DND-41 (cell line): ENCODE measurements around the gene ALKAL2.

Source experiments
- ATAC-seq: fragments of 200-7000 bp; cut with Tn5 transposase; 3 replicates; pipeline ENCODE4 v1.9.1; 2021; ENCODE audit warnings: low read depth; ENCODE audit not compliant: insufficient read depth
- DNase-seq: peaks from one replicate; pipeline ENCODE4 v3.0.0-alpha.2; 2020
- H2AFZ ChIP-seq: 2 replicates; pipeline ENCODE4 v1.6.0; 2012; ENCODE audit warnings: low read depth, low read length
- H3K27ac ChIP-seq: 2 replicates; pipeline ENCODE4 v1.5.1; 2012; ENCODE audit warnings: low read length, inconsistent platforms
- H3K27me3 ChIP-seq: fragments of 200-600 bp; sonication (generic); 2 replicates; pipeline ENCODE4 v1.6.0; 2012; ENCODE audit warnings: low read length, mild to moderate bottlenecking, inconsistent platforms; ENCODE audit not compliant: insufficient read depth, poor library complexity
- H3K36me3 ChIP-seq: 2 replicates; pipeline ENCODE4 v1.5.1; 2012; ENCODE audit warnings: low read length, inconsistent platforms; ENCODE audit not compliant: insufficient read depth
- H3K4me1 ChIP-seq: 2 replicates; pipeline ENCODE4 v1.5.1; 2012; ENCODE audit warnings: mild to moderate bottlenecking, low read length; ENCODE audit not compliant: insufficient read depth
- H3K4me2 ChIP-seq: 2 replicates; pipeline ENCODE4 v1.6.0; 2012; ENCODE audit warnings: mild to moderate bottlenecking, moderate library complexity, low read length, inconsistent platforms; ENCODE audit not compliant: insufficient read depth
- H3K4me3 ChIP-seq, 2 experiments: fragments of 200-600 bp in 1 of 2; shearing (Covaris generic) in 1 of 2; 2 replicates each; pipeline ENCODE4 v1.5.1; 2012 to 2016; ENCODE audit warnings: inconsistent platforms in 2 of 2, low read length in 2 of 2, mild to moderate bottlenecking in 2 of 2, low read depth in 1 of 2, moderate library complexity in 1 of 2
- H3K79me2 ChIP-seq: 2 replicates; pipeline ENCODE4 v1.6.0; 2012; ENCODE audit warnings: low read length, inconsistent platforms; ENCODE audit not compliant: insufficient read depth
- H3K9ac ChIP-seq: 2 replicates; pipeline ENCODE4 v1.6.0; 2012; ENCODE audit warnings: low read depth, mild to moderate bottlenecking, inconsistent platforms, low read length, moderate library complexity
- H3K9me3 ChIP-seq: 2 replicates; pipeline ENCODE4 v1.5.1; 2012; ENCODE audit warnings: low read length, moderate library complexity, mild to moderate bottlenecking, inconsistent platforms; ENCODE audit not compliant: insufficient read depth, severe bottlenecking
- H4K20me1 ChIP-seq: 2 replicates; pipeline ENCODE4 v1.6.0; 2012; ENCODE audit warnings: low read length; ENCODE audit not compliant: insufficient read depth
- EZH2 ChIP-seq: IDR thresholded peaks from 3 replicates; pipeline ENCODE4 v1.6.1; 2012; ENCODE audit warnings: borderline replicate concordance, low read depth, mild to moderate bottlenecking, moderate library complexity, low read length, inconsistent platforms; ENCODE audit not compliant: severe bottlenecking
- TF ChIP-seq, protein P1 (sequence below): IDR thresholded peaks from 2 replicates; pipeline ENCODE4 v1.5.1; 2012; ENCODE audit warnings: borderline replicate concordance, low read length, moderate library complexity, mild to moderate bottlenecking; ENCODE audit not compliant: poor library complexity, severe bottlenecking; ENCODE audit errors: extremely low read depth

The ALKAL2 gene

DNA sequence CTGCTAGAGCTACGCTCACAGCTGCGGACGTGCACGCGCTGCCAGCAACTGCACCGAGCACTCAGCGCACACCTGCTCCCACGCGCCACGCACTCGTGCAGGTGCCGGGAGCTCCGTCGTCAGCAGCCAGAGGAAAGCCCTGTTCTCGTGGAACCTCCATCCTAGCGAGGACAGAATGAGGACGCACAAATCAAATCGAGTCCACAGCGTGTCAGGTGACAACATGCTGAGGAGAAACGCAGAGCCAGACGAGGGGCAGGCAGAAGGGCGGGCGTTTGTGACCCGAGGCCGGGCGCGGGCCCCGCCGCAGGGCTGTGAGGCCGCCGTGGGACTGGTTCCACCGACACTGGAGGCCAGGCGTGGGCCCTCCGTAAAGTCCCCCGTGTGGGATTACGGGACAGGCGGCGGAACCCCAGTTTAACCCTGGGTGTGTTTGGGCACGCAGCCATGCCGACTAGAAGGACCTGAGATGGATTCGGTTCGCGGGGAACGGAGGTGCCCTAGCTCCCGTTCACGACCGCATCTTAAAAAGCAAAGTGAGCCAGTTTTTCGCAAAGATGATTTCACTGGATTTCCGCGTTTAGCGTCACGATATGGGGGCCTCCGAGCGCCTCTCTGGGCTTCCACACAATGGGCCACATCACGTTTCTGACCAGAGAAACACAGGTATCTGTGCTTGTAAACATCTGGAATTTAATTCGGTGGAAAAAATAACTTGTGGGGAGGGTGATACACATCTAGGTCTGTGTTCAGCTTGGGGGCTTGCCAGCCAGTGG is 26.9 kb upstream of the ALKAL2 start:
- TF ChIP-seq EZH2 = no peak
- TF ChIP-seq, protein P1, sequence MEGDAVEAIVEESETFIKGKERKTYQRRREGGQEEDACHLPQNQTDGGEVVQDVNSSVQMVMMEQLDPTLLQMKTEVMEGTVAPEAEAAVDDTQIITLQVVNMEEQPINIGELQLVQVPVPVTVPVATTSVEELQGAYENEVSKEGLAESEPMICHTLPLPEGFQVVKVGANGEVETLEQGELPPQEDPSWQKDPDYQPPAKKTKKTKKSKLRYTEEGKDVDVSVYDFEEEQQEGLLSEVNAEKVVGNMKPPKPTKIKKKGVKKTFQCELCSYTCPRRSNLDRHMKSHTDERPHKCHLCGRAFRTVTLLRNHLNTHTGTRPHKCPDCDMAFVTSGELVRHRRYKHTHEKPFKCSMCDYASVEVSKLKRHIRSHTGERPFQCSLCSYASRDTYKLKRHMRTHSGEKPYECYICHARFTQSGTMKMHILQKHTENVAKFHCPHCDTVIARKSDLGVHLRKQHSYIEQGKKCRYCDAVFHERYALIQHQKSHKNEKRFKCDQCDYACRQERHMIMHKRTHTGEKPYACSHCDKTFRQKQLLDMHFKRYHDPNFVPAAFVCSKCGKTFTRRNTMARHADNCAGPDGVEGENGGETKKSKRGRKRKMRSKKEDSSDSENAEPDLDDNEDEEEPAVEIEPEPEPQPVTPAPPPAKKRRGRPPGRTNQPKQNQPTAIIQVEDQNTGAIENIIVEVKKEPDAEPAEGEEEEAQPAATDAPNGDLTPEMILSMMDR = no peak
- Histone ChIP-seq H3K36me3 (no peaks in the 10 kb centered on the region), H3K79me2 (no peaks in the 10 kb centered on the region), H2AFZ (no peak overlapping the region), H3K4me3 (no peak overlapping the region), H4K20me1 (no peaks in the 10 kb centered on the region), H3K4me1 (no peaks in the 10 kb centered on the region), H3K9ac (no peak overlapping the region), H3K4me2 (no peak overlapping the region), H3K9me3 (no peaks in the 10 kb centered on the region), H3K27me3 (no peaks in the 10 kb centered on the region), H3K27ac (no peak overlapping the region)
- ATAC-seq (no peak), DNase-seq (no peak)

DNA sequence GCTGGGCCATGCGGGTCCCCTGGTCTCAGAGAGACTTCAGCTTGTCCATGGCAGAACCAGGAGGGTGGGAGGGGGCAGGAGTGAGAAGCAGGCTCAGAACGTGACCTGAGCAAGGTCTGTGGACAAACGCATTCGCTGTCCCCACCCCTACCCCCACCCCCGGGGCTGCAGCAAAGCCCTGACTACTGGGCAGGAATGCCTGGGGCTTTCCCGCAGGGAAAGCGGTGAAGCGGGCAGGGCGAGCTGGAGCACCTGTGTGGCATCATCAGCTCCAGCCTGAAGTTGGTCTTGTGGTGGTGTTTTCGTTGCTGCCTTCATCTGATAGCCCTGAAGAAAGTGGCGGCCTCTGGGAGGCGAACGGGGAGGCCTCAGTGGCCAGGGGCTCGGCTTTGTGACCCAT is 26.1 kb upstream of the ALKAL2 start:
- Histone ChIP-seq H3K27ac (no peak overlapping the region), H2AFZ (no peak overlapping the region), H3K4me1 (no peaks in the 10 kb centered on the region), H3K79me2 (no peaks in the 10 kb centered on the region), H3K36me3 (no peaks in the 10 kb centered on the region), H3K4me2 (no peak overlapping the region), H3K9ac (no peak overlapping the region), H3K4me3 (no peak overlapping the region), H3K27me3 (no peaks in the 10 kb centered on the region), H3K9me3 (no peaks in the 10 kb centered on the region), H4K20me1 (no peaks in the 10 kb centered on the region)
- DNase-seq (no peak), ATAC-seq (no peak)
- TF ChIP-seq EZH2 = no peak
- TF ChIP-seq, protein P1 = no peak

DNA sequence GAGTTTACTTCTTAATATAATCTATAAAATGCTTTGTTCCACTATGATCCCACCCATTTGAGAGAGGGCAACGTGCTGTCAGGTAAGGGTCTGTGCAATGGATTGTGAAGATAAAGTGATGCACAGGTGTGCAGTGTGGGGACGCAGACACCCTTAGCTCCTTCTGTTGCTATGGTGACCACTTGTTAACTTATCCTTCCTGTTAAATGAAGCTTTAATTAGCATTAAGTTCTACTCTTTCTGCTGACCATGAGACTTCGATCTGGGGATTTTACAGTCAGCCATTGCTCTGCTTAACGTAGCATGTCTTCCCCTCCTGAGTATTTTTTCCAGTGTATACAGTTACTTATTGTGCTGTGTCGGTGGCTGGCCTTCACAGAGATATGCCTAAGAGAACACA is 23.1 kb upstream of the ALKAL2 start:
- Histone ChIP-seq H3K36me3 (no peaks in the 10 kb centered on the region), H4K20me1 (no peaks in the 10 kb centered on the region), H3K9ac (no peak overlapping the region), H3K9me3 (no peaks in the 10 kb centered on the region), H3K79me2 (no peaks in the 10 kb centered on the region), H3K4me2 (no peak overlapping the region), H3K27me3 (no peaks in the 10 kb centered on the region), H3K27ac (no peak overlapping the region), H3K4me1 (no peaks in the 10 kb centered on the region), H2AFZ (no peak overlapping the region), H3K4me3 (no peak overlapping the region)
- DNase-seq (no peak), ATAC-seq (no peak)
- no peak for TF ChIP-seq EZH2
- TF ChIP-seq, protein P1 = no peak

DNA sequence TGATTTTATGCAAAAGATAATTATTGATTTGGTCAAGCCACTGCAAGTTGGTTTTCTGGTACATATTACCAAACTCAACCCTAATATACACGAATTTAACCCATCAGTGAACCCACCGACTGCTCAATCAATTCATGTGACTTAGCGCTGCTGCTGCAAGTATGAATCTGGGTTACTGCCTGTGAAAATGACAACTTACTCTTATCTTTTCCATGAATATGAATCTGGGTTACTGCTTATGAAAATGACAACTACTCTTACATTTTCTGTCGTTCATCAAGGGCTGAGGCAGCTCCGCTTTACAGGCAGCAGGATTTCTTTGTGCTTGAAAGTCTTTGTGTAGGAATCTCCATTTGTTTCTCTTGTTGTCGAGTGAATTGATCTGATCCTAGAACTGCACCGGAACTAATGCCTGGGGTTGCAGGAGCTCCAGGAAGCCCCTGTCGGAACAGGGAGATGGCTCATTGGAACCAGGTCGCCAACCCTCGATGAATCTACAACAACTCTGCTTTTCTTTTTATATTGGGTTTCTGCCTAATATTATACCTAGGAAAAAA is 22.1 kb upstream of the ALKAL2 start:
- no peaks in the 10 kb centered on the region for H3K4me1 ChIP-seq
- H3K27ac ChIP-seq = no peak overlapping the region
- H3K36me3 ChIP-seq = no peaks in the 10 kb centered on the region
- H2AFZ ChIP-seq = no peak overlapping the region
- no peak overlapping the region for H3K4me3 ChIP-seq
- no peaks in the 10 kb centered on the region for H3K27me3 ChIP-seq
- DNase-seq (no peak), ATAC-seq (no peak)
- H3K9ac ChIP-seq = no peak overlapping the region
- H3K79me2 ChIP-seq = no peaks in the 10 kb centered on the region
- TF ChIP-seq EZH2 = no peak
- TF ChIP-seq, protein P1 = no peak
- no peaks in the 10 kb centered on the region for H4K20me1 ChIP-seq
- H3K9me3 ChIP-seq = no peaks in the 10 kb centered on the region
- no peak overlapping the region for H3K4me2 ChIP-seq
